Measurements from ENCODE around the gene REXO1.

GRCh38 chr19:1791879-1792278 is 56.4 kb downstream of the REXO1 start:
- TF ChIP-seq CBX8 (IDR thresholded peaks at IDR 0.05): no peak
- no peak for TF ChIP-seq POLR2A (IDR thresholded peaks at IDR 0.05; ENCODE audit: low read length)
- no peak for TF ChIP-seq CTCF (IDR thresholded peaks at IDR 0.05)
- no peak for TF ChIP-seq ZFP36 (IDR thresholded peaks at IDR 0.05; ENCODE audit: borderline replicate concordance, partially characterized antibody)
- no peak for TF ChIP-seq JUNB (IDR thresholded peaks at IDR 0.05)

All from A549 (cell line).